Hepatocyte (in vitro differentiated cells): Measurements from ENCODE around the gene WAPL.

ENCODE experiments used
- EZH2phosphoT487 ChIP-seq: fragments of 200-600 bp; sonication (generic); IDR thresholded peaks from one replicate; pipeline ENCODE4 v1.6.1; 2018; ENCODE audit warnings: antibody characterized with exemption, mild to moderate bottlenecking, low read depth, moderate library complexity; ENCODE audit not compliant: unreplicated experiment, severe bottlenecking
- TF ChIP-seq, protein P1 (sequence below): fragments of 200-600 bp; sonication (generic); IDR thresholded peaks from 2 replicates; pipeline ENCODE4 v1.5.1; 2016; ENCODE audit warnings: antibody characterized with exemption, mild to moderate bottlenecking; ENCODE audit not compliant: poor library complexity

DNA sequence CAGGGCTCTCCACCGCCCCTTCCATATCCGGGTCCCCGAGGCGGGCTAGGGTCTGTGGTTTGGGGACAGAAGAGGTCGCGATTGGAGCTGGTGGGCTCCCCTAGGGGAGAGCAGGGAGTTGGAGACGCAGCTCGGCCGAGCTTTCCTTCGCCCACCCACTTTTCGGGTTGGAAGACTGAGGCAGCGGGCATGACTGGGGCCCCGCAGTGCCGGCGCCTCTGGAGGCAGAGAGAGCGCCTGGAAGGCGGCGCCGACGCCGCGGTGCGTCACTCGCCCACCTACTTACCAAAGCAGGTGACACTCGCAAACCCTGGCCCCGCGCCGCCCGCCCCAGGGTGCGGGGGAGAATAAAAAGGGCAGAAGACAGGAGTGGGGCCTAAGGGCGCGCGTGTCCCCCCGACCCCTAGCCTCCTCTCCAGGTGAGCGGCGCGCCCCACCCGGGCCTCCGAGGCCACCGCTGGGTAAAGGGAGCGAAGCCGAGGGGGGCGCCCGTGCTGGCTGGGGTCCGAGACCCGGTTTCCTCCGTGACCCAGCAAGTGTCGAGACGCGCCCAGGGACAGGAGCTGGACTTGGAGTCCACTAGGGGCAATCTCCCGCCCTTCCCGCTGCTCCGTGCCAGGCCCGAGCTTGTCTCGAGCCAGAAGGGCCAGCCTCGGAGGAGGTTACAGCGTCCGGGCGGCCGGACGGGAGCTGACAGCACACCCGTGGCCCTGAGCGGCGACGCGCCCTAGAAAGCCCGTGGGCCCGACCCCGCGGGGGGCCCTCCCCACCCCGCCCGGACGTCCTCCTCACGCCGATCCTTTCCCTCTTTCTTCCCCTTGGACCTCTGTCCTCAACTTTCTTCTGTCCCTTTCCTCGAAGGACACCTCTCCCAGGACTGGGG lies 120.6 kb downstream of the WAPL start:
- TF ChIP-seq, protein P1, sequence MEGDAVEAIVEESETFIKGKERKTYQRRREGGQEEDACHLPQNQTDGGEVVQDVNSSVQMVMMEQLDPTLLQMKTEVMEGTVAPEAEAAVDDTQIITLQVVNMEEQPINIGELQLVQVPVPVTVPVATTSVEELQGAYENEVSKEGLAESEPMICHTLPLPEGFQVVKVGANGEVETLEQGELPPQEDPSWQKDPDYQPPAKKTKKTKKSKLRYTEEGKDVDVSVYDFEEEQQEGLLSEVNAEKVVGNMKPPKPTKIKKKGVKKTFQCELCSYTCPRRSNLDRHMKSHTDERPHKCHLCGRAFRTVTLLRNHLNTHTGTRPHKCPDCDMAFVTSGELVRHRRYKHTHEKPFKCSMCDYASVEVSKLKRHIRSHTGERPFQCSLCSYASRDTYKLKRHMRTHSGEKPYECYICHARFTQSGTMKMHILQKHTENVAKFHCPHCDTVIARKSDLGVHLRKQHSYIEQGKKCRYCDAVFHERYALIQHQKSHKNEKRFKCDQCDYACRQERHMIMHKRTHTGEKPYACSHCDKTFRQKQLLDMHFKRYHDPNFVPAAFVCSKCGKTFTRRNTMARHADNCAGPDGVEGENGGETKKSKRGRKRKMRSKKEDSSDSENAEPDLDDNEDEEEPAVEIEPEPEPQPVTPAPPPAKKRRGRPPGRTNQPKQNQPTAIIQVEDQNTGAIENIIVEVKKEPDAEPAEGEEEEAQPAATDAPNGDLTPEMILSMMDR: peak; percentile 19
- no peak for TF ChIP-seq EZH2phosphoT487
